ENCODE measurements around the gene COBL. TPM values are rescaled to one million over a fixed set of nuclear protein-coding genes. Genes with fewer than 3 reads are reported as not detected.

The COBL gene
- total RNA-seq, 1 experiment from 2014 or later, result 0.39 TPM

GRCh38 chr7:50976064-50976463 lies 340.5 kb downstream of the COBL start:
- peaks cover 3% of the 10 kb centered on the region for H3K27me3 ChIP-seq (ENCODE audit: control insufficient read depth, insufficient read depth, low read length)

DNA sequence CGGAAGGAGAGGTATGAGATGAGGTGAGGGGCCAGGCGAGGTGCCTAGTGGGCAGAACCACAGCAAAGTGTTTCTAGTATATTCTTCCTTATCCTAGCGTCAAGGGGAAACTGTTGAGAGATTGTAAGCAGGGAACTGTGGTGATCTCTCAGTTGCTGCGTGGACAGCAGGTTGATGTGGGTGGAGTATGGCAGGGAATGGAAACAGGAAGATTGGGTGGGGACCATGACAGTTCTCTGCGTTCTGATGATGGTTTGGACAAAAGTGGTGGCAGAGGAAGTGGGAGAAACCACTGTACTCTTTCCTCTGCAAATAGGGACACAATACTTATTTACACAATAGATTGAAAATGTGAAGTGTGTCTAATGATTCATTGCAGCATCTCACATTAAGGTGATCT lies 342.4 kb downstream of the COBL start:
- TF ChIP-seq, protein P1, sequence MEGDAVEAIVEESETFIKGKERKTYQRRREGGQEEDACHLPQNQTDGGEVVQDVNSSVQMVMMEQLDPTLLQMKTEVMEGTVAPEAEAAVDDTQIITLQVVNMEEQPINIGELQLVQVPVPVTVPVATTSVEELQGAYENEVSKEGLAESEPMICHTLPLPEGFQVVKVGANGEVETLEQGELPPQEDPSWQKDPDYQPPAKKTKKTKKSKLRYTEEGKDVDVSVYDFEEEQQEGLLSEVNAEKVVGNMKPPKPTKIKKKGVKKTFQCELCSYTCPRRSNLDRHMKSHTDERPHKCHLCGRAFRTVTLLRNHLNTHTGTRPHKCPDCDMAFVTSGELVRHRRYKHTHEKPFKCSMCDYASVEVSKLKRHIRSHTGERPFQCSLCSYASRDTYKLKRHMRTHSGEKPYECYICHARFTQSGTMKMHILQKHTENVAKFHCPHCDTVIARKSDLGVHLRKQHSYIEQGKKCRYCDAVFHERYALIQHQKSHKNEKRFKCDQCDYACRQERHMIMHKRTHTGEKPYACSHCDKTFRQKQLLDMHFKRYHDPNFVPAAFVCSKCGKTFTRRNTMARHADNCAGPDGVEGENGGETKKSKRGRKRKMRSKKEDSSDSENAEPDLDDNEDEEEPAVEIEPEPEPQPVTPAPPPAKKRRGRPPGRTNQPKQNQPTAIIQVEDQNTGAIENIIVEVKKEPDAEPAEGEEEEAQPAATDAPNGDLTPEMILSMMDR (IDR thresholded peaks at IDR 0.05), result no peak
- TF ChIP-seq POLR2AphosphoS5 (IDR thresholded peaks at IDR 0.05; ENCODE audit: low read depth, low read length) (no peak), SIN3A (IDR thresholded peaks at IDR 0.05; ENCODE audit: borderline replicate concordance, insufficient read depth, low read depth, low read length) (no peak), TCF7L2 (IDR thresholded peaks at IDR 0.05; ENCODE audit: low read depth, low read length) (no peak)
- TF ChIP-seq, protein P2, sequence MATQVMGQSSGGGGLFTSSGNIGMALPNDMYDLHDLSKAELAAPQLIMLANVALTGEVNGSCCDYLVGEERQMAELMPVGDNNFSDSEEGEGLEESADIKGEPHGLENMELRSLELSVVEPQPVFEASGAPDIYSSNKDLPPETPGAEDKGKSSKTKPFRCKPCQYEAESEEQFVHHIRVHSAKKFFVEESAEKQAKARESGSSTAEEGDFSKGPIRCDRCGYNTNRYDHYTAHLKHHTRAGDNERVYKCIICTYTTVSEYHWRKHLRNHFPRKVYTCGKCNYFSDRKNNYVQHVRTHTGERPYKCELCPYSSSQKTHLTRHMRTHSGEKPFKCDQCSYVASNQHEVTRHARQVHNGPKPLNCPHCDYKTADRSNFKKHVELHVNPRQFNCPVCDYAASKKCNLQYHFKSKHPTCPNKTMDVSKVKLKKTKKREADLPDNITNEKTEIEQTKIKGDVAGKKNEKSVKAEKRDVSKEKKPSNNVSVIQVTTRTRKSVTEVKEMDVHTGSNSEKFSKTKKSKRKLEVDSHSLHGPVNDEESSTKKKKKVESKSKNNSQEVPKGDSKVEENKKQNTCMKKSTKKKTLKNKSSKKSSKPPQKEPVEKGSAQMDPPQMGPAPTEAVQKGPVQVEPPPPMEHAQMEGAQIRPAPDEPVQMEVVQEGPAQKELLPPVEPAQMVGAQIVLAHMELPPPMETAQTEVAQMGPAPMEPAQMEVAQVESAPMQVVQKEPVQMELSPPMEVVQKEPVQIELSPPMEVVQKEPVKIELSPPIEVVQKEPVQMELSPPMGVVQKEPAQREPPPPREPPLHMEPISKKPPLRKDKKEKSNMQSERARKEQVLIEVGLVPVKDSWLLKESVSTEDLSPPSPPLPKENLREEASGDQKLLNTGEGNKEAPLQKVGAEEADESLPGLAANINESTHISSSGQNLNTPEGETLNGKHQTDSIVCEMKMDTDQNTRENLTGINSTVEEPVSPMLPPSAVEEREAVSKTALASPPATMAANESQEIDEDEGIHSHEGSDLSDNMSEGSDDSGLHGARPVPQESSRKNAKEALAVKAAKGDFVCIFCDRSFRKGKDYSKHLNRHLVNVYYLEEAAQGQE (IDR thresholded peaks at IDR 0.05; ENCODE audit: insufficient read depth in 1 of 2, low read depth in 2 of 2, low read length in 1 of 2), result no peak
- CTCF ChIA-PET, result no interaction called here
- no peaks in the 10 kb centered on the region; the same call in 1 of the 2 replicates for H3K27me3 ChIP-seq (ENCODE audit: control insufficient read depth, insufficient read depth, low read length)
- no peaks in the 10 kb centered on the region for H3K9me3 ChIP-seq (ENCODE audit: control insufficient read depth, insufficient read depth, low read depth, low read length)
- H3K36me3 ChIP-seq (ENCODE audit: control insufficient read depth, insufficient read depth, low read length), result no peaks in the 10 kb centered on the region
- DNase-seq (ENCODE audit: low read depth, low spot score), result no peak
- in situ Hi-C loops (cut with HindIII; ENCODE audit: low pct_unique_long_range_greater_than_20kb, low sequenced_read_pairs), result no loop called here
- POLR2A ChIA-PET, result no interaction called here
- intact Hi-C loops (cut with micrococcal nuclease; ENCODE audit: unreplicated experiment), result no loop called here
- BruUV-seq (replicated peaks), result no TSS peak
- no peak for ATAC-seq
- H3K4me1 ChIP-seq (ENCODE audit: control insufficient read depth, insufficient read depth, low read length), result no peaks in the 10 kb centered on the region
- H3K27ac ChIP-seq (ENCODE audit: low read length), result no peak overlapping the region
- no peak overlapping the region for H3K4me3 ChIP-seq (ENCODE audit: low read depth in 2 of 2, low read length in 2 of 2)

More at GRCh38 chr7:50976064-50976463, 340.5 kb downstream of the COBL start:
- H3K36me3 ChIP-seq (ENCODE audit: control insufficient read depth, insufficient read depth, low read length), result no peaks in the 10 kb centered on the region
- BruUV-seq (replicated peaks), result no TSS peak
- ATAC-seq (no peak), DNase-seq (ENCODE audit: low read depth, low spot score) (no peak)
- POLR2A ChIA-PET, result no interaction called here
- H3K4me1 ChIP-seq (ENCODE audit: control insufficient read depth, insufficient read depth, low read length), result no peaks in the 10 kb centered on the region
- CTCF ChIA-PET, result no interaction called here
- no peak overlapping the region for H3K27ac ChIP-seq (ENCODE audit: low read length)
- no peaks in the 10 kb centered on the region for H3K9me3 ChIP-seq (ENCODE audit: control insufficient read depth, insufficient read depth, low read depth, low read length)
- intact Hi-C loops (cut with micrococcal nuclease; ENCODE audit: unreplicated experiment), result no loop called here
- in situ Hi-C loops (cut with HindIII; ENCODE audit: low pct_unique_long_range_greater_than_20kb, low sequenced_read_pairs), result no loop called here
- H3K4me3 ChIP-seq (ENCODE audit: low read depth in 2 of 2, low read length in 2 of 2), result no peak overlapping the region
- TF ChIP-seq POLR2AphosphoS5 (IDR thresholded peaks at IDR 0.05; ENCODE audit: low read depth, low read length) (no peak), TCF7L2 (IDR thresholded peaks at IDR 0.05; ENCODE audit: low read depth, low read length) (no peak), SIN3A (IDR thresholded peaks at IDR 0.05; ENCODE audit: borderline replicate concordance, insufficient read depth, low read depth, low read length) (no peak)
- TF ChIP-seq, protein P2 (IDR thresholded peaks at IDR 0.05; ENCODE audit: insufficient read depth in 1 of 2, low read depth in 2 of 2, low read length in 1 of 2), result no peak
- TF ChIP-seq, protein P1 (IDR thresholded peaks at IDR 0.05), result no peak
